Tracheal epithelial cell (primary cell): ENCODE measurements around the gene XPNPEP2. TPM values are rescaled to one million over a fixed set of nuclear protein-coding genes. Genes with fewer than 3 reads are reported as not detected.

Source experiments
- total RNA-seq: library from RNA; depleted of rRNA; stranded (reverse); fragments of >200 nt; gene quantifications from 2 replicates; pipeline ENCODE4 v1.2.1, GENCODE V29; 2014

The XPNPEP2 gene, protein sequence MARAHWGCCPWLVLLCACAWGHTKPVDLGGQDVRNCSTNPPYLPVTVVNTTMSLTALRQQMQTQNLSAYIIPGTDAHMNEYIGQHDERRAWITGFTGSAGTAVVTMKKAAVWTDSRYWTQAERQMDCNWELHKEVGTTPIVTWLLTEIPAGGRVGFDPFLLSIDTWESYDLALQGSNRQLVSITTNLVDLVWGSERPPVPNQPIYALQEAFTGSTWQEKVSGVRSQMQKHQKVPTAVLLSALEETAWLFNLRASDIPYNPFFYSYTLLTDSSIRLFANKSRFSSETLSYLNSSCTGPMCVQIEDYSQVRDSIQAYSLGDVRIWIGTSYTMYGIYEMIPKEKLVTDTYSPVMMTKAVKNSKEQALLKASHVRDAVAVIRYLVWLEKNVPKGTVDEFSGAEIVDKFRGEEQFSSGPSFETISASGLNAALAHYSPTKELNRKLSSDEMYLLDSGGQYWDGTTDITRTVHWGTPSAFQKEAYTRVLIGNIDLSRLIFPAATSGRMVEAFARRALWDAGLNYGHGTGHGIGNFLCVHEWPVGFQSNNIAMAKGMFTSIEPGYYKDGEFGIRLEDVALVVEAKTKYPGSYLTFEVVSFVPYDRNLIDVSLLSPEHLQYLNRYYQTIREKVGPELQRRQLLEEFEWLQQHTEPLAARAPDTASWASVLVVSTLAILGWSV
- not detected in 2 replicates for total RNA-seq

DNA sequence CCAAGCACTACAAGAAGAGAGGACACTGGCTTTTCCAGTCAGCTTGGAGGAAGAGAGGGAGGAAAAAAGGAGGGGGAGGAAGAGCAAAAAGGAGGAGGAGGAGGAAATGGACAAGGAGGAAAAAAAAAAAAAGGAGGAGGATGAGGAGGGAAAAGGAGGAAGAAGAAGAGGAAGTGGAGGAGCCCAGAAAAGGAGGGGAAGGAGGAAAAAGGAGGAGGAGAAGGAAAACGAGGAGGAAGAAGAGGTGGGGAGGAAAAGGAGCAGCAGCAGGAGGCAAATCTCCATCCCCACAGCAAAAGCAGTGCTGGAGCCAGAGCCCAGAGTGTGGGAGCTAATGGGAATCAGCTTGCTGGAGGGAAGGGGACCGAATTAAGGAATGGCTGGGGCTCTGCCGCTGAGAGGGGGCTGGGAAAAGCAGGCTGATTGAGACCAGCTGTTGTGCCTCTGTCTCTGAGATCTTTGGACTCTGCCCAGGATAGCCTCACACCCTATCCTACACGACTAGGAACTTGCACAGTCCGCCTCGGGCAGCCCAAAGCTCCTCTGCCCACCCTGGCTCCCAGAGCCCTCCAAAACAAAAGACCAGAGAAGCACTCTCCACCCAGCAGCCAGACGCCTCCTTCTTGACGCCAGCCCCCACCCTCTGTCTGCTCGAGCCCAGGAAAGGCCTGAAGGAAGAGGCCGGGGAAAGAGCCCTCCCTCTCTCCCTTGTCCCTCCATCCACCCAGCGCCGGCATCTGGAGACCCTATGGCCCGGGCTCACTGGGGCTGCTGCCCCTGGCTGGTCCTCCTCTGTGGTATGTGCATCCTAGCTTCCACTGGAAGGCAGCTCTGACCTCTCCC lies at the start of gene XPNPEP2:
Gene XPNPEP2, plus strand, starts transcription at position 514 of the 843 bp plus-strand sequence. Its CDS starts 235 bp downstream, at position 749.

GRCh38 chrX:129779747-129780146 lies 41.0 kb downstream of the XPNPEP2 start, which contains the start of gene SASH3:
SASH3 (plus strand) TSS chrX:129779949; CDS start chrX:129780098, 149 bp downstream.

Other genes with a start within 250 kb of the XPNPEP2 start
- 13.0 and 34.7 TPM in 2 replicates for gene SMARCA1, start 215.5 kb upstream of the XPNPEP2 start, total RNA-seq
- gene OCRL, start 198.7 kb upstream of the XPNPEP2 start, total RNA-seq: 20.2 and 20.7 TPM in 2 replicates
- gene APLN, start 84.0 kb upstream of the XPNPEP2 start, total RNA-seq: under 0.01 and 0.24 TPM in 2 replicates
- gene SASH3, start 41.0 kb downstream of the XPNPEP2 start, total RNA-seq: not detected in 2 replicates
- gene ZDHHC9, start 104.9 kb downstream of the XPNPEP2 start, total RNA-seq: 24.1 and 28.6 TPM in 2 replicates
- gene UTP14A, start 167.2 kb downstream of the XPNPEP2 start, total RNA-seq: 15.6 and 21.0 TPM in 2 replicates
- 1.2 and 1.5 TPM in 2 replicates for gene BCORL1, start 243.7 kb downstream of the XPNPEP2 start, total RNA-seq